GM12878 (cell line): ENCODE results near the gene DMAP1. TPM values are rescaled to one million over a fixed set of nuclear protein-coding genes. Genes with fewer than 3 reads are reported as not detected.

Experiments
- ATAC-seq: fragments of 200-7000 bp; cut with Tn5 transposase; 3 replicates; pipeline ENCODE4 v1.9.1; 2020; ENCODE audit warnings: mild to moderate bottlenecking, moderate library complexity
- BruUV-seq: library from RNA; stranded (reverse); fragments of 400-500 nt; replicated peaks from 2 replicates; lab custom pipeline; 2021; lab: Mats Ljungman, UMichigan
- CTCF ChIA-PET: fragments of 300-600 bp; sonication (Branson Sonifier 250); formaldehyde crosslinking; extraction: SDS; loops from one replicate; lab custom pipeline; 2021; ENCODE audit warnings: inconsistent platforms; lab: Yijun Ruan, JAX
- POLR2A ChIA-PET: fragments of 350-600 bp; formaldehyde crosslinking; extraction: SDS; loops from one replicate; lab custom pipeline; 2021; ENCODE audit warnings: inconsistent platforms; lab: Charles Lee
- RAD21 ChIA-PET: fragments of 300-600 bp; sonication (Branson Sonifier 250); formaldehyde crosslinking; loops from one replicate; lab custom pipeline; 2023; ENCODE audit warnings: antibody characterized with exemption; ENCODE audit not compliant: unreplicated experiment; lab: Charles Lee
- SMC1A ChIA-PET: fragments of 300-600 bp; sonication (Branson Sonifier 250); formaldehyde crosslinking; loops from one replicate; lab custom pipeline; 2023; ENCODE audit not compliant: unreplicated experiment, uncharacterized antibody; lab: Charles Lee
- DNase-seq: peaks from one replicate; pipeline ENCODE4 v3.0.0-alpha.2; 2011; ENCODE audit warnings: low read depth, low spot score
- FAIRE-seq: peaks from 3 replicates; lab custom pipeline; 2011; peaks lifted over from hg19 to GRCh38; lab: Jason Lieb, UNC
- H2AFZ ChIP-seq: 2 replicates; pipeline ENCODE4 v1.6.0; 2011; ENCODE audit warnings: low read depth, low read length, control low read depth; ENCODE audit not compliant: control insufficient read depth
- H3K27ac ChIP-seq: 2 replicates; pipeline ENCODE4 v1.5.1; 2011; ENCODE audit warnings: control low read depth; ENCODE audit not compliant: control insufficient read depth, insufficient read depth
- H3K27me3 ChIP-seq, 2 experiments: replicated peaks in 1 of 2; 2 replicates each; pipeline versions ENCODE4 v1.6.0 to v1.6.1; 2011; ENCODE audit warnings: low read length in 1 of 2; ENCODE audit not compliant: control insufficient read depth in 2 of 2, insufficient read depth in 2 of 2
- H3K36me3 ChIP-seq, 2 experiments: 2 replicates each; pipeline ENCODE4 v1.5.1; 2011; ENCODE audit warnings: low read length in 1 of 2; ENCODE audit not compliant: control insufficient read depth in 2 of 2, insufficient read depth in 2 of 2
- H3K4me1 ChIP-seq: 2 replicates; pipeline ENCODE4 v1.6.1; 2011; ENCODE audit warnings: mild to moderate bottlenecking, low read length, moderate library complexity, mixed read lengths; ENCODE audit not compliant: control insufficient read depth, insufficient read depth
- H3K4me2 ChIP-seq: 2 replicates; pipeline ENCODE4 v1.6.0; 2011; ENCODE audit warnings: control low read depth; ENCODE audit not compliant: control insufficient read depth, insufficient read depth
- H3K4me3 ChIP-seq: fragments of 200-600 bp; sonication (generic); 2 replicates; pipeline ENCODE4 v1.5.1; 2016
- H3K79me2 ChIP-seq: 2 replicates; pipeline ENCODE4 v1.6.0; 2011; ENCODE audit warnings: low read length; ENCODE audit not compliant: control insufficient read depth, insufficient read depth
- H3K9ac ChIP-seq: 2 replicates; pipeline ENCODE4 v1.8.0; 2011; ENCODE audit warnings: low read length, control low read depth, mixed read lengths; ENCODE audit not compliant: control insufficient read depth, insufficient read depth
- H3K9me3 ChIP-seq: replicated peaks from 3 replicates; pipeline ENCODE4 v1.5.1; 2011; ENCODE audit warnings: mild to moderate bottlenecking, low read length; ENCODE audit not compliant: control insufficient read depth, insufficient read depth
- H4K20me1 ChIP-seq: 2 replicates; pipeline ENCODE4 v1.6.0; 2011; ENCODE audit not compliant: control insufficient read depth, insufficient read depth
- ATF3 ChIP-seq: IDR thresholded peaks from 2 replicates; pipeline ENCODE4 v1.6.1; 2011; ENCODE audit warnings: low read depth, mild to moderate bottlenecking, low read length, moderate library complexity, borderline replicate concordance; ENCODE audit errors: extremely low read depth
- BCL11A ChIP-seq: IDR thresholded peaks from 2 replicates; pipeline ENCODE4 v1.6.1; 2011; ENCODE audit warnings: low read depth, low read length
- BMI1 ChIP-seq: fragments of 450-650 bp; IDR thresholded peaks from 2 replicates; pipeline ENCODE4 v1.6.1; 2016; ENCODE audit warnings: mild to moderate bottlenecking, moderate library complexity, borderline replicate concordance
- CBX3 ChIP-seq: fragments of 200-600 bp; sonication (generic); IDR thresholded peaks from 2 replicates; pipeline ENCODE4 v1.6.1; 2016; ENCODE audit warnings: low read depth, borderline replicate concordance
- CEBPB ChIP-seq, 2 experiments: fragments of 150-350 bp in 1 of 2; IDR thresholded peaks; 2 replicates each; pipeline ENCODE4 v1.6.1; 2012 to 2014; ENCODE audit warnings: low read depth in 2 of 2, low read length in 2 of 2, borderline replicate concordance in 1 of 2, inconsistent platforms in 1 of 2
- CHD4 ChIP-seq: fragments of 200-600 bp; sonication (generic); IDR thresholded peaks from 2 replicates; pipeline ENCODE4 v1.6.1; 2016; ENCODE audit warnings: mild to moderate bottlenecking
- E2F4 ChIP-seq: IDR thresholded peaks from 2 replicates; pipeline ENCODE4 v1.6.1; 2012; ENCODE audit warnings: low read depth, low read length, improper control_type of control experiment
- EP300 ChIP-seq, 2 experiments: fragments of 150-350 bp in 1 of 2; IDR thresholded peaks; 2 replicates each; pipeline ENCODE4 v1.6.1; 2011 to 2012; ENCODE audit warnings: low read depth in 2 of 2, low read length in 2 of 2, borderline replicate concordance in 1 of 2, improper control_type of control experiment in 1 of 2, inconsistent platforms in 1 of 2; ENCODE audit not compliant: control insufficient read depth in 1 of 2
- ESRRA ChIP-seq: IDR thresholded peaks from 2 replicates; pipeline ENCODE4 v1.6.1; 2012; ENCODE audit warnings: mild to moderate bottlenecking, low read length, improper control_type of control experiment
- EZH2 ChIP-seq: IDR thresholded peaks from 2 replicates; pipeline ENCODE4 v1.6.1; 2012; ENCODE audit warnings: low read depth, mild to moderate bottlenecking, control low read depth, inconsistent platforms, low read length, borderline replicate concordance; ENCODE audit not compliant: control insufficient read depth
- IKZF1 ChIP-seq: fragments of 450-650 bp; conservative IDR thresholded peaks from 2 replicates; pipeline ENCODE4 v1.6.1; 2017; ENCODE audit warnings: antibody characterized with exemption, mild to moderate bottlenecking
- KLF5 ChIP-seq: fragments of 450-650 bp; IDR thresholded peaks from 2 replicates; pipeline ENCODE4 v1.6.1; 2014; ENCODE audit warnings: mild to moderate bottlenecking; ENCODE audit not compliant: partially characterized antibody
- MEF2A ChIP-seq: IDR thresholded peaks from 2 replicates; pipeline ENCODE4 v1.6.1; 2011; ENCODE audit warnings: low read depth, mild to moderate bottlenecking, low read length, moderate library complexity; ENCODE audit not compliant: insufficient read depth
- RELB ChIP-seq: fragments of 450-650 bp; IDR thresholded peaks from 2 replicates; pipeline ENCODE4 v1.6.1; 2017; ENCODE audit warnings: low read depth, mild to moderate bottlenecking, moderate library complexity
- SP1 ChIP-seq: IDR thresholded peaks from one replicate; pipeline ENCODE4 v1.6.1; 2011; ENCODE audit warnings: low read depth, low read length
- STAT3 ChIP-seq: IDR thresholded peaks from 2 replicates; pipeline ENCODE4 v1.6.1; 2011; ENCODE audit warnings: low read depth, low read length, improper control_type of control experiment
- ZBTB11 ChIP-seq: fragments of 450-650 bp; formaldehyde crosslinking; IDR thresholded peaks from 2 replicates; pipeline ENCODE4 v1.5.0; 2022; ENCODE audit warnings: mild to moderate bottlenecking, missing genetic modification characterization
- WGBS: methylation state at CpG from one replicate; pipeline ENCODE4 v1.1.6; 2016; ENCODE audit warnings: low lambda C conversion rate; ENCODE audit not compliant: insufficient replicate concordance, insufficient coverage; ENCODE audit errors: missing lambda C conversion rate; 5-methylcytosine and 5-hydroxymethylcytosine counted together
- in situ Hi-C: fragments of 300-500 bp; cut with MboI; formaldehyde crosslinking; loops from 9 replicates; pipeline ENCODE4 v1.14.3; 2018; ENCODE audit warnings: mixed read lengths
- intact Hi-C: fragments of 100-400 bp; cut with micrococcal nuclease; formaldehyde crosslinking; loops from one replicate; pipeline ENCODE4 v1.14.2; 2022; ENCODE audit not compliant: unreplicated experiment
- polyA plus RNA-seq, 11 experiments: library from polyadenylated mRNA; depleted of rRNA in 4 of 11; unstranded in 6 of 11; stranded (reverse) in 5 of 11; fragments of >200 nt; fragmentation: Nextera tagmentation in 4 of 11; fragmentation: Illumina TruSeq in 1 of 11; extraction: Ambion mirVana in 4 of 11; extraction: Trizol in 1 of 11; gene quantifications; 1 replicate in 1 of 11; 2 replicates in 10 of 11; pipeline versions ENCODE4 v1.2.1 to v1.2.3, GENCODE V29; 2011 to 2016; ENCODE audit warnings: inconsistent platforms in 2 of 11, missing spikeins in 2 of 11, low read depth in 1 of 11
- total RNA-seq, 4 experiments: library from RNA; depleted of rRNA in 3 of 4; stranded (reverse); fragments of >200 nt in 3 of 4; fragmentation: Illumina TruSeq in 1 of 4; extraction: Trizol in 1 of 4; gene quantifications; 2 replicates each; pipeline versions ENCODE4 v1.2.1 to v1.2.3, GENCODE V29; 2013 to 2021

The DMAP1 gene
- total and polyA plus RNA-seq, 10 of the 15 experiments (the other 5 are each of a cell fraction or from before 2014, with no cell fraction given): 1.9 to 59.1 (median 37.7) TPM

GRCh38 chr1:44229435-44230167 is 16.3 kb downstream of the DMAP1 start:
- no peaks in the 10 kb centered on the region for H3K4me1 ChIP-seq
- no peak for TF ChIP-seq IKZF1
- TF ChIP-seq ATF3: no peak
- TF ChIP-seq ZBTB11 (CRISPR knock-in tag): no peak
- TF ChIP-seq STAT3: no peak
- TF ChIP-seq CEBPB (IDR thresholded peaks at IDR 0.05; ENCODE audit: borderline replicate concordance in 1 of 2, low read depth in 2 of 2, low read length in 2 of 2): no peak
- no peak for TF ChIP-seq RELB
- TF ChIP-seq ESRRA: no peak
- no peak for TF ChIP-seq BMI1
- no peak for TF ChIP-seq E2F4
- no peak for TF ChIP-seq MEF2A
- TF ChIP-seq CHD4: no peak
- TF ChIP-seq BCL11A: no peak
- no peak for TF ChIP-seq KLF5
- TF ChIP-seq EZH2: no peak
- no peak for TF ChIP-seq SP1
- no peak for TF ChIP-seq EP300 (IDR thresholded peaks at IDR 0.05; ENCODE audit: borderline replicate concordance in 1 of 2, control insufficient read depth in 1 of 2, low read depth in 2 of 2, low read length in 2 of 2)
- no peak for TF ChIP-seq CBX3
- TF ChIP-seq, all 136 proteins: peak for 0
- 97% methylated on average over 16 of the region's 16 CpGs for WGBS
- ChIA-PET POLR2A (no interaction called here), SMC1A (no interaction called here), RAD21 (no interaction called here), CTCF (interaction anchor here (1.9 kb wide), 1 partner anchor 10 kb away, joined by 4 read pairs; no protein-coding TSS in a partner anchor)
- Histone ChIP-seq H3K9ac (no peak overlapping the region), H3K79me2 (no peaks in the 10 kb centered on the region), H3K36me3 (peaks cover 0 to 5% of the 10 kb centered on the region in 2 experiments; a peak in 1 of 4 replicates), H2AFZ (no peak overlapping the region), H4K20me1 (no peaks in the 10 kb centered on the region), H3K4me2 (no peak overlapping the region), H3K27me3 (no peaks in the 10 kb centered on the region), H3K9me3 (no peaks in the 10 kb centered on the region), H3K27ac (no peak overlapping the region), H3K4me3 (no peak overlapping the region)
- ATAC-seq (no peak), DNase-seq (no peak), FAIRE-seq (no peak)
- BruUV-seq: no TSS peak
- in situ Hi-C loops: no loop called here
- intact Hi-C loops: no loop called here
